KOPT-K1 (cell line): ENCODE results near the gene UQCR10.

Experiments used
- H3K27ac ChIP-seq: fragments of 200-600 bp; sonication (generic); 2 replicates; pipeline ENCODE4 v1.5.1; 2016; ENCODE audit warnings: antibody characterized with exemption, mild to moderate bottlenecking, low read depth, low read length; ENCODE audit not compliant: poor library complexity, severe bottlenecking
- H3K36me3 ChIP-seq: fragments of 200-600 bp; sonication (generic); 2 replicates; pipeline ENCODE4 v1.5.1; 2017; ENCODE audit warnings: antibody characterized with exemption, mild to moderate bottlenecking, low read length, moderate library complexity; ENCODE audit not compliant: insufficient read depth
- H3K9me3 ChIP-seq: fragments of 200-600 bp; sonication (generic); 2 replicates; pipeline ENCODE4 v1.5.1; 2017; ENCODE audit warnings: antibody characterized with exemption, low read length, mild to moderate bottlenecking; ENCODE audit not compliant: insufficient read depth, poor library complexity, severe bottlenecking

Gene UQCR10

GRCh38 chr22:29731058-29731850 is 35.9 kb upstream of the UQCR10 start:
- Histone ChIP-seq H3K27ac (no peak overlapping the region), H3K9me3 (no peaks in the 10 kb centered on the region), H3K36me3 (no peaks in the 10 kb centered on the region; the same call in 1 of the 2 replicates)

GRCh38 chr22:29732883-29733282 is 34.3 kb upstream of the UQCR10 start:
- Histone ChIP-seq H3K27ac (no peak overlapping the region), H3K9me3 (no peaks in the 10 kb centered on the region), H3K36me3 (no peaks in the 10 kb centered on the region; the same call in 1 of the 2 replicates)

- H3K36me3 ChIP-seq: no peaks in the 10 kb centered on the region; the same call in 1 of the 2 replicates
- no peak overlapping the region for H3K27ac ChIP-seq
- no peaks in the 10 kb centered on the region for H3K9me3 ChIP-seq
Measured at GRCh38 chr22:29733362-29734201, 33.6 kb upstream of the UQCR10 start.

- Histone ChIP-seq H3K36me3 (no peaks in the 10 kb centered on the region; the same call in 1 of the 2 replicates), H3K27ac (no peak overlapping the region), H3K9me3 (no peaks in the 10 kb centered on the region)
Measured at GRCh38 chr22:29734406-29734805, 32.8 kb upstream of the UQCR10 start.

GRCh38 chr22:29734838-29735237 is 32.3 kb upstream of the UQCR10 start:
- H3K36me3 ChIP-seq: no peaks in the 10 kb centered on the region; the same call in 1 of the 2 replicates
- no peaks in the 10 kb centered on the region for H3K9me3 ChIP-seq
- H3K27ac ChIP-seq: no peak overlapping the region

- Histone ChIP-seq H3K9me3 (no peaks in the 10 kb centered on the region), H3K27ac (no peak overlapping the region), H3K36me3 (no peaks in the 10 kb centered on the region; the same call in 1 of the 2 replicates)
Measured at GRCh38 chr22:29735416-29735815, 31.8 kb upstream of the UQCR10 start.

- Histone ChIP-seq H3K36me3 (no peaks in the 10 kb centered on the region; the same call in 1 of the 2 replicates), H3K9me3 (no peaks in the 10 kb centered on the region), H3K27ac (no peak overlapping the region)
Measured at GRCh38 chr22:29737251-29738117, 29.7 kb upstream of the UQCR10 start.

GRCh38 chr22:29738118-29738815 is 28.9 kb upstream of the UQCR10 start:
- H3K36me3 ChIP-seq: no peaks in the 10 kb centered on the region; the same call in 1 of the 2 replicates
- H3K27ac ChIP-seq: no peak overlapping the region
- H3K9me3 ChIP-seq: no peaks in the 10 kb centered on the region

- no peak overlapping the region for H3K27ac ChIP-seq
- H3K9me3 ChIP-seq: no peaks in the 10 kb centered on the region
- H3K36me3 ChIP-seq: no peaks in the 10 kb centered on the region; the same call in 1 of the 2 replicates
Measured at GRCh38 chr22:29739346-29739875, 27.8 kb upstream of the UQCR10 start.

GRCh38 chr22:29740216-29740615 is 27.0 kb upstream of the UQCR10 start:
- no peaks in the 10 kb centered on the region; the same call in 1 of the 2 replicates for H3K36me3 ChIP-seq
- no peaks in the 10 kb centered on the region for H3K9me3 ChIP-seq
- H3K27ac ChIP-seq: no peak overlapping the region

GRCh38 chr22:29741926-29742325 is 25.2 kb upstream of the UQCR10 start:
- Histone ChIP-seq H3K27ac (peak overlapping the region; percentile 64), H3K36me3 (no peaks in the 10 kb centered on the region; the same call in 1 of the 2 replicates)

GRCh38 chr22:29742326-29742725 is 24.8 kb upstream of the UQCR10 start:
- Histone ChIP-seq H3K36me3 (no peaks in the 10 kb centered on the region; the same call in 1 of the 2 replicates), H3K9me3 (no peaks in the 10 kb centered on the region), H3K27ac (peak overlapping the region; percentile 64)

More at GRCh38 chr22:29741926-29742325, 25.2 kb upstream of the UQCR10 start:
- no peaks in the 10 kb centered on the region for H3K9me3 ChIP-seq

- H3K27ac ChIP-seq: no peak overlapping the region
- no peaks in the 10 kb centered on the region for H3K9me3 ChIP-seq
- H3K36me3 ChIP-seq: peaks cover 4% of the 10 kb centered on the region; the same call in 1 of the 2 replicates
Measured at GRCh38 chr22:29744902-29745301, 22.3 kb upstream of the UQCR10 start.

- Histone ChIP-seq H3K36me3 (peaks cover 4% of the 10 kb centered on the region; the same call in 1 of the 2 replicates), H3K27ac (no peak overlapping the region), H3K9me3 (no peaks in the 10 kb centered on the region)
Measured at GRCh38 chr22:29747832-29748231, 19.3 kb upstream of the UQCR10 start.
